Measurements from ENCODE around the gene SCN2B. TPM values are rescaled to one million over a fixed set of nuclear protein-coding genes. Genes with fewer than 3 reads are reported as not detected.

The SCN2B gene
- total and polyA plus RNA-seq, 2 of the 13 experiments (the other 11 are each of a cell fraction or from before 2014, with no cell fraction given), result 0.01 to 0.02 TPM

- in situ Hi-C loops (cut with HindIII; ENCODE audit: extremely low pct_ligation_motif_present, low pct_unique_long_range_greater_than_20kb), result loop anchor here (5.0 to 25.0 kb wide), 3 partner anchors 143 to 338 kb away; no protein-coding TSS in a partner anchor
- POLR2A ChIA-PET, result no interaction called here
- H3K4me3 ChIP-seq (replicated peaks in 1 of 3; ENCODE audit: insufficient read depth in 1 of 3, low read depth in 2 of 3, low read length in 3 of 3), result no peak overlapping the region
- H3K36me3 ChIP-seq (replicated peaks in 1 of 2; ENCODE audit: control insufficient read depth in 1 of 2, insufficient read depth in 2 of 2, low read length in 2 of 2), result no peaks in the 10 kb centered on the region
- DNase-seq (ENCODE audit: low spot score) (no peak), ATAC-seq (no peak), FAIRE-seq (no peak)
- WGBS (ENCODE audit: low lambda C conversion rate), result 17% methylated on average over 2 of the region's 2 CpGs
- H2AFZ ChIP-seq (ENCODE audit: low read length), result no peak overlapping the region
- peaks cover 12 to 65% of the 10 kb centered on the region in 2 experiments; a peak in 4 of 5 replicates for H3K27me3 ChIP-seq (ENCODE audit: control insufficient read depth in 1 of 2, insufficient read depth in 2 of 2, low read length in 2 of 2)
- H3K9ac ChIP-seq (ENCODE audit: insufficient read depth, low read depth, low read length), result no peak overlapping the region
- no peak overlapping the region for H3K4me2 ChIP-seq (ENCODE audit: low read depth, low read length)
- H3K79me2 ChIP-seq (ENCODE audit: insufficient read depth, low read length), result no peaks in the 10 kb centered on the region
- H3K27ac ChIP-seq (ENCODE audit: extremely low read length, insufficient read depth, low read length), result no peak overlapping the region
- intact Hi-C loops (cut with micrococcal nuclease; ENCODE audit: unreplicated experiment), result loop anchor here (5.0 kb wide), 1 partner anchor 48 kb away; no protein-coding TSS in a partner anchor
- CTCF ChIA-PET (ENCODE audit: low intra/inter-chr PET ratio, low total read pairs), result no interaction called here
- no TSS peak for BruUV-seq (replicated peaks)
- H4K20me1 ChIP-seq (ENCODE audit: insufficient read depth, low read length), result no peaks in the 10 kb centered on the region
- H3K9me3 ChIP-seq (ENCODE audit: low read length), result no peaks in the 10 kb centered on the region
- peaks cover 18% of the 10 kb centered on the region; the same call in 1 of the 2 replicates for H3K4me1 ChIP-seq (ENCODE audit: insufficient read depth, low read length)
- TF ChIP-seq ARHGAP35 (CRISPR knock-in tag; IDR thresholded peaks at IDR 0.05; ENCODE audit: borderline replicate concordance) (no peak), NAIF1 (CRISPR knock-in tag; IDR thresholded peaks at IDR 0.05; ENCODE audit: borderline replicate concordance) (no peak), HOXD1 (CRISPR knock-in tag; IDR thresholded peaks at IDR 0.05) (no peak), ZFY (CRISPR knock-in tag; IDR thresholded peaks at IDR 0.05) (no peak), TFE3 (CRISPR knock-in tag; IDR thresholded peaks at IDR 0.05) (no peak), ZNF646 (CRISPR knock-in tag; IDR thresholded peaks at IDR 0.05) (no peak), ZBTB34 (CRISPR knock-in tag; IDR thresholded peaks at IDR 0.05) (no peak), ZBTB46 (CRISPR knock-in tag; IDR thresholded peaks at IDR 0.05; ENCODE audit: borderline replicate concordance) (no peak)
Measured at GRCh38 chr11:118148856-118149255, 27.6 kb downstream of the SCN2B start.
